ENCODE data around the gene SULT1C3.

GRCh38 chr2:108193251-108193650, 46.5 kb upstream of the SULT1C3 start:
- TF ChIP-seq CTCF (IDR thresholded peaks at IDR 0.05) = no peak
- TF ChIP-seq POLR2A (IDR thresholded peaks at IDR 0.05; ENCODE audit: low read depth) = no peak

Data from esophagus muscularis mucosa (tissue), 3 donors.